Testis (tissue), 3 donors: Measurements from ENCODE around the gene DYNC1LI2. TPM values are rescaled to one million over a fixed set of nuclear protein-coding genes. Genes with fewer than 3 reads are reported as not detected.

ENCODE experiments used
- DNase-seq: peaks from one replicate; pipeline ENCODE4 v3.0.0-alpha.2; 2019
- H3K27ac ChIP-seq, 2 donors: fragments of 200-600 bp; sonication (generic); one replicate each; pipeline ENCODE4 v1.5.1; 2019
- H3K27me3 ChIP-seq: fragments of 200-600 bp; sonication (generic); one replicate; pipeline ENCODE4 v1.5.1; 2019
- H3K36me3 ChIP-seq: fragments of 200-600 bp; sonication (generic); one replicate; pipeline ENCODE4 v1.5.1; 2017; ENCODE audit warnings: low read depth; ENCODE audit errors: missing control alignments
- H3K4me1 ChIP-seq: fragments of 200-600 bp; sonication (generic); one replicate; pipeline ENCODE4 v1.5.1; 2019
- H3K4me3 ChIP-seq, 2 donors: fragments of 200-600 bp; sonication (generic); one replicate each; pipeline ENCODE4 v1.5.1; 2017 to 2019
- H3K9me3 ChIP-seq: fragments of 200-600 bp; sonication (generic); one replicate; pipeline ENCODE4 v1.5.1; 2017
- POLR2A ChIP-seq: fragments of 450-650 bp; IDR thresholded peaks from one replicate; pipeline ENCODE4 v1.6.1; 2017; ENCODE audit warnings: antibody characterized with exemption, mild to moderate bottlenecking, moderate library complexity
- WGBS, 2 donors: methylation state at CpG; one replicate each; pipeline ENCODE4 v1.1.5; 2018; 5-methylcytosine and 5-hydroxymethylcytosine counted together
- intact Hi-C: fragments of 100-400 bp; cut with DNase I; formaldehyde crosslinking; loops from one replicate; pipeline ENCODE4 v1.15.1; 2023; ENCODE audit warnings: low total_unique reads
- polyA plus RNA-seq: library from polyadenylated mRNA; stranded (reverse); fragments of 350-450 nt; fragmentation: Illumina TruSeq; extraction: RNeasy Lipid Tissue Mini Kit (QIAGEN cat#74804); gene quantifications from one replicate; pipeline ENCODE4 v1.2.3, GENCODE V29; 2014; ENCODE audit warnings: low read depth, low replicate concordance; ENCODE audit not compliant: insufficient read depth
- total RNA-seq, 2 donors: library from RNA; depleted of rRNA; stranded (reverse); fragments of >200 nt; gene quantifications; one replicate each; pipeline ENCODE4 v1.2.3, GENCODE V29; 2016
- TF ChIP-seq, protein P1 (sequence below), 3 experiments: fragments of 450-650 bp in 2 of 3; fragments of 200-600 bp in 1 of 3; sonication (generic) in 1 of 3; IDR thresholded peaks; one replicate each; pipeline ENCODE4 v1.5.1; 2016 to 2019; ENCODE audit warnings: antibody characterized with exemption in 3 of 3, mild to moderate bottlenecking in 2 of 3, moderate library complexity in 1 of 3

DYNC1LI2 gene
- total and polyA plus RNA-seq, 3 donors from 2014 or later, result 89.0 to 145 (median 132) TPM

DNA sequence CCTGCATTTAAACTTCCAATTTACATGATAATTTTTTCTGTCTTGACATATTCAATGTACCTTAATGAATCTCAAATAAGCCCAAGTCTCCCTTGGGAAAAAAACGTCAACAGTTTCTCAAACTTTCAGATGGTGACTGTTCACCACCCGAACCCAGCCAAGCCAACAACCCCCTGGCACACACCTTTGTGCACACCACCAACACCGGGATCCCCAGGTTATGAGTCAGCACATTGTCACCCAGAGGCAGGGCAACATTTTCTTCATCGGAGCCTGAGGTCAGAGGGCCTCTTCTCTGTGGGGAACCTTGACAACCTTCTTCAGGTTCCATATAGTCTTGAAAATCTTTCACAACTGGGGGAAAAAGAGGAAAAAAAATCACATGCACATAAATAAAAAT, 15.5 kb downstream of the DYNC1LI2 start:
- Histone ChIP-seq H3K4me1 (peaks cover 9% of the 10 kb centered on the region), H3K27ac (no peak overlapping the region), H3K4me3 (no peak overlapping the region), H3K27me3 (no peaks in the 10 kb centered on the region), H3K9me3 (no peaks in the 10 kb centered on the region), H3K36me3 (no peaks in the 10 kb centered on the region)
- WGBS, 2 donors, result 92 to 96% methylated on average over 4 of the region's 4 CpGs
- no peak for TF ChIP-seq POLR2A
- TF ChIP-seq, protein P1, sequence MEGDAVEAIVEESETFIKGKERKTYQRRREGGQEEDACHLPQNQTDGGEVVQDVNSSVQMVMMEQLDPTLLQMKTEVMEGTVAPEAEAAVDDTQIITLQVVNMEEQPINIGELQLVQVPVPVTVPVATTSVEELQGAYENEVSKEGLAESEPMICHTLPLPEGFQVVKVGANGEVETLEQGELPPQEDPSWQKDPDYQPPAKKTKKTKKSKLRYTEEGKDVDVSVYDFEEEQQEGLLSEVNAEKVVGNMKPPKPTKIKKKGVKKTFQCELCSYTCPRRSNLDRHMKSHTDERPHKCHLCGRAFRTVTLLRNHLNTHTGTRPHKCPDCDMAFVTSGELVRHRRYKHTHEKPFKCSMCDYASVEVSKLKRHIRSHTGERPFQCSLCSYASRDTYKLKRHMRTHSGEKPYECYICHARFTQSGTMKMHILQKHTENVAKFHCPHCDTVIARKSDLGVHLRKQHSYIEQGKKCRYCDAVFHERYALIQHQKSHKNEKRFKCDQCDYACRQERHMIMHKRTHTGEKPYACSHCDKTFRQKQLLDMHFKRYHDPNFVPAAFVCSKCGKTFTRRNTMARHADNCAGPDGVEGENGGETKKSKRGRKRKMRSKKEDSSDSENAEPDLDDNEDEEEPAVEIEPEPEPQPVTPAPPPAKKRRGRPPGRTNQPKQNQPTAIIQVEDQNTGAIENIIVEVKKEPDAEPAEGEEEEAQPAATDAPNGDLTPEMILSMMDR (IDR thresholded peaks at IDR 0.05), result no peak
- no peak for DNase-seq
- intact Hi-C loops, result no loop called here

DNA sequence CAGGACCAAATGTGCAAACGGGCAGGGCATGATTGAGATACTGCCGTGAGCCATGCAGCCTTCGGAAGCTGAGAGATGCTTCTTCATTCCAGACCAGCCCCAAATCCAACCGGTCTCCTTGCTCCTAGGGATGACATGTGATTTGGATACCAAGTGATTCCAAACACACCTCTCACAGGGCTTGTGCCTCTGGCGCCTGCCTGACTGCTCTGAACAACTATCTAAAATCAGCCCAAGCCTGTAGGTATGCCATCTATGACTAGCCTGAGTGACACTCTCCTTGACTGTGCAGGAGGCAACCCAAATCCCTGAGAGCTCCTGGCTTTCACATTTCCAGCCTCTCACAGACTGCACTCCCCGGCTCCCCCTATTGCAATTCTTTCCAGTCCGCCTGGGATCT, 20.3 kb downstream of the DYNC1LI2 start:
- TF ChIP-seq, protein P1 (IDR thresholded peaks at IDR 0.05), result no peak
- no peak for TF ChIP-seq POLR2A
- Histone ChIP-seq H3K4me3 (no peak overlapping the region), H3K9me3 (no peaks in the 10 kb centered on the region), H3K27me3 (no peaks in the 10 kb centered on the region), H3K27ac (no peak overlapping the region), H3K36me3 (no peaks in the 10 kb centered on the region), H3K4me1 (peaks cover 4% of the 10 kb centered on the region)
- WGBS, 2 donors, result 84 to 91% methylated on average over 6 to 7 of the region's 7 CpGs
- no peak for DNase-seq
- intact Hi-C loops, result no loop called here

DNA sequence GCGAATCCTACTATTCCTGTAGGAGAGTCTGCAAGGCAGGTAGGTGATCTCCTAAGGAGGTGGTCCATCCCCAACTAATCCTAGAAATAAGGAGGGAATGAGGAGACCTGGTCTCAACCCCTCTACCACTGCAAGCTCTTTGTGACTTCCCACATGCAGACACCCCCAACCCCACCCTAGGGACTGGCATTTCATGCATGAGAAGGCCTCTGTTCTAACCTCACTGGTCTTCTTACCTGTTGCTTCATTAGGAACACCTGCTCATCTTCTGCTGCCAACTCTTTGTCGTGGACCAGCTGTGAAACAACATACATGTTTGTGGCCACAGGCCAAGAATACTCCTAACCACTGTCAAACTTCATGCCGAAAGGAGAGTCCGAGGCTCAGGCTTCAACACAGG, 22.6 kb downstream of the DYNC1LI2 start:
- DNase-seq, result no peak

DNA sequence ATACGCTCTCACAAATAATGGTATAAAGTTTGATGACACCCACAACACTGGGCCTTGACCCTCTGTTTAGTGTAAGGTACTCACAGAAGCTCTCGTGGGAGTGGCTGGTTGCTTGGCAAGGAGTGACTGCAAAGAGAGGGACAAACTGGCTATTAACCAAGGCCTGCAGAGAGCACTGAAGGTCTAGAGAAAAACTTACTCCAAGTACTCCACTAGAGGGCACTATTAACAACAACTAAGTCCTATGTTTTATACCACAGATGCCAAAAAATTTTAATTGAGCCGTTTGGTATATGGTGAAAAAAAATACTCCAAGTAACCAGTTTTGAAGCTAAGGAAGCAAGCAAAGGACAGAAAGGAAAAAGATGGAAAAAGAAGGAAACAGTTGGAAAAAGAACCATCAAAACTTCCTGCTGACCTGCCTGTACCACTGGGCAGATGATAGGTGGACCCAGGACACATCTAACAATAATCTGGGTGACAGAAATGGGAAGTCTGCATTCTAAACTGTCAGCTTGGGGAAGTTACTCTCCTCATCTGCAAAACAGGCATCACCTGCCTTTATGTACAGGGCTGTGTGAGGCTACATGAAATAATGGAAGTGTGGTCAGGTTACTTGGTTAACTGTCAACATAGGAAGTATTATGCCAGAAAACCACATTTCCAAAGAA, 23.2 kb downstream of the DYNC1LI2 start:
- 36 to 37% methylated on average over 3 of the region's 3 CpGs for WGBS, 2 donors
- Histone ChIP-seq H3K27me3 (no peaks in the 10 kb centered on the region), H3K36me3 (no peaks in the 10 kb centered on the region), H3K4me3 (no peak overlapping the region), H3K9me3 (no peaks in the 10 kb centered on the region), H3K4me1 (peaks cover 4% of the 10 kb centered on the region), H3K27ac (no peak overlapping the region)
- peak; percentile 71 for DNase-seq
- TF ChIP-seq POLR2A, result no peak
- TF ChIP-seq, protein P1 (IDR thresholded peaks at IDR 0.05), result peak; percentile 51 to 69 (median 67)
- intact Hi-C loops, result loop anchor here (10.0 kb wide), 1 partner anchor 137 kb away; no protein-coding TSS in a partner anchor

More for the DNA sequence above, 22.6 kb downstream of the DYNC1LI2 start:
- 73% methylated on average over 4 of the region's 4 CpGs for WGBS, 2 donors
- Histone ChIP-seq H3K9me3 (no peaks in the 10 kb centered on the region), H3K27me3 (no peaks in the 10 kb centered on the region), H3K4me1 (peaks cover 4% of the 10 kb centered on the region), H3K4me3 (no peak overlapping the region), H3K27ac (no peak overlapping the region), H3K36me3 (no peaks in the 10 kb centered on the region)
- intact Hi-C loops, result loop anchor here (10.0 kb wide), 1 partner anchor 136 kb away; no protein-coding TSS in a partner anchor
- TF ChIP-seq, protein P1 (IDR thresholded peaks at IDR 0.05), result no peak
- TF ChIP-seq POLR2A, result no peak

DNA sequence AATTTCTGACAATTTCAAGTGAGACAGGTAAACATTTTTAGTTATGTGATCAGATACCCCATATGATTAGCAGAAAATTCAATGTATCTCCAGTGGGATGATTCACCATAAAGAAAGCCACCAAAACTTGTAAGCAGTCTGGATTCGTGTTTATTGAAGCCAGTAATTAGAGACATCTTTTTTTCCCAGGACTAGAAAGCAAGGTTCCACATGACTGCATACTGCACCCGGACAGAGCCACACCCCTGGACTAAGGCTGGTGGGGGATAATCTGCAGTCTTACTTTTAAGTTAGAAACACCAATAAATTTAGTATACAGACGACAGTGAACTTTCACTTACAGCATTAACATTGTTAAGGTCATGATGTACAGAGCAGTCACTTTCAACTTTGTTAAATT, 30.6 kb downstream of the DYNC1LI2 start:
- Histone ChIP-seq H3K4me1 (no peaks in the 10 kb centered on the region), H3K27ac (no peak overlapping the region), H3K36me3 (no peaks in the 10 kb centered on the region), H3K27me3 (no peaks in the 10 kb centered on the region), H3K9me3 (no peaks in the 10 kb centered on the region), H3K4me3 (no peak overlapping the region)
- no peak for TF ChIP-seq POLR2A
- TF ChIP-seq, protein P1 (IDR thresholded peaks at IDR 0.05), result no peak
- intact Hi-C loops, result loop anchor here (10.0 kb wide), 1 partner anchor 144 kb away; no protein-coding TSS in a partner anchor
- DNase-seq, result no peak
- whole genome bisulfite sequencing, 2 donors, result 74 to 89% methylated on average over 3 of the region's 3 CpGs
